ENCODE results near the gene ARHGAP44. TPM values are rescaled to one million over a fixed set of nuclear protein-coding genes. Genes with fewer than 3 reads are reported as not detected.

ARHGAP44 gene
- total and polyA plus RNA-seq, 9 of the 15 experiments (the other 6 are each of a cell fraction or from before 2014, with no cell fraction given), result 0.01 to 0.68 (median 0.07) TPM; not detected in 1

DNA sequence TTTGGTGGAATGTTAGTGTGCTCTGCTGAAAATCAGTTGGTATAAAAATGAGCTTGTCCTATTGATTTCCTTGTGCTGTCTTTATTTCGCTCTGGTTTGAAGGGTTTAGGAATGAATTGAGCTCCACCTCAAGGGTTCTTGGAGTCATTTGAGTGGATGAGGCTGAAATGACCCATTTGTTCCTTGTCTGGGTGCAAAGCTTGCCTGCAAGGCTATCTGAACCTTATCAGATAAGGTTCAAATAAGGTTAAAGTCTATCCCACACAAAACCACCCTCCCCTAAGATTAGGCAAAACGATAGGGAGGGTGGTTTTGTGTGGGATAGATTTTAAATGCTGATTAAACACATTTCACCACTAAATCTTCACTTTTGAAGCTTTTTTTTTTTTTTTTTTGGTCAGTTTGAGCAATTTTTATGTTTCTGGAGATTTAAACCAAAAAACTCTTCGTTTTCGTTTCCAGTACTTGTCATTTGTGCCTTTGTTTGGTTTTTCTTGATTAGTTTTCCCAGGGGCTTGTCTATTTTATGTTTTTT is 62.7 kb downstream of the ARHGAP44 start:
- in situ Hi-C loops (cut with MboI) (no loop called here), intact Hi-C loops (cut with micrococcal nuclease) (no loop called here)
- no peak overlapping the region for H3K27ac ChIP-seq (ENCODE audit: extremely low read depth, low read depth, low read length)
- no peak overlapping the region for H3K4me2 ChIP-seq (ENCODE audit: insufficient read depth, low read length)
- CTCF ChIA-PET (ENCODE audit: low intra/inter-chr PET ratio), result no interaction called here
- H3K9ac ChIP-seq (ENCODE audit: insufficient read depth in 1 of 2, low read depth in 2 of 2, low read length in 2 of 2), result no peak overlapping the region
- H3K4me3 ChIP-seq, result no peak overlapping the region
- BruUV-seq (replicated peaks), result no TSS peak
- WGBS (ENCODE audit: insufficient coverage, low coverage, missing lambda C conversion rate), result 0% methylated on average over 4 of the region's 4 CpGs
- no peaks in the 10 kb centered on the region for H3K27me3 ChIP-seq (ENCODE audit: control insufficient read depth in 2 of 2, insufficient read depth in 2 of 2, low read length in 2 of 2)
- H3K36me3 ChIP-seq (ENCODE audit: control insufficient read depth, insufficient read depth, low read length), result no peaks in the 10 kb centered on the region
- POLR2A ChIA-PET, result no interaction called here
- no peaks in the 10 kb centered on the region for H3K9me3 ChIP-seq (replicated peaks; ENCODE audit: control insufficient read depth, insufficient read depth, low read depth, low read length)
- TF ChIP-seq EGR1 (conservative IDR thresholded peaks at IDR 0.05), result no peak
- peak; percentile 41 for TF ChIP-seq ZNF316 (IDR thresholded peaks at IDR 0.05)
- 0 out of 2 replicates have a peak, but pooled peaks have one; percentile 8 for TF ChIP-seq MAFG (tag; conservative IDR thresholded peaks at IDR 0.05)
- DNase-seq (ENCODE audit: extremely low read depth in 1 of 4, low spot score in 3 of 4), result no peak
- no peaks in the 10 kb centered on the region for H3K9me1 ChIP-seq (ENCODE audit: control insufficient read depth, insufficient read depth, low read length)
- ATAC-seq, result no peak
- H3K79me2 ChIP-seq (ENCODE audit: control insufficient read depth, insufficient read depth, low read length), result no peaks in the 10 kb centered on the region
- FAIRE-seq, result no peak
- H4K20me1 ChIP-seq (replicated peaks; ENCODE audit: control insufficient read depth, insufficient read depth, low read length), result no peaks in the 10 kb centered on the region
- H2AFZ ChIP-seq (ENCODE audit: low read depth, low read length), result no peak overlapping the region
- H3K4me1 ChIP-seq (replicated peaks in 1 of 2; ENCODE audit: control insufficient read depth in 2 of 2, insufficient read depth in 2 of 2, low read length in 2 of 2), result no peaks in the 10 kb centered on the region

DNA sequence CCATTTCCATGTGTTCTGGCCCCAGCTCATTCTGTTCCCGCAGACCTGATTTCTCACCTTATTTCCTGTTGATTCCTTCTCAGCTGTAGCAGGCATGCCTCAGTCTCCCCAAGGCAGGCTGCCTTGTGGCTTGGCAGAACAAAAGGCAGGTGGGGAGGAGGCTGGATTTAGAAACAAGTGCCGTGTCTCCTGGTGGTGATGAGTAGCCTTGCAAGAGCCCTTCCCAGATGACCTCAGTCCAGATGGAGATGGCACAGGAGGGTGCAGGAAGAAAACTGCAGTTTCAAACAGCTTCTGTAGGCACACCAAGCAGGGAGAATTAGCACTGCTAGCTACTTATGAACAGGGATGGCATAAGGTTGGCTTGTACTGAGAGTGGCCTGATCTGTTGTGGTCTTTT is 64.6 kb downstream of the ARHGAP44 start:
- no peak overlapping the region for H3K27ac ChIP-seq (ENCODE audit: extremely low read depth, low read depth, low read length)
- H3K36me3 ChIP-seq (ENCODE audit: control insufficient read depth, insufficient read depth, low read length), result no peaks in the 10 kb centered on the region
- TF ChIP-seq FOSL1 (tag; conservative IDR thresholded peaks at IDR 0.05) (no peak), PHTF2 (CRISPR knock-in tag; IDR thresholded peaks at IDR 0.05) (no peak), SRSF7 (optimal IDR thresholded peaks at IDR 0.05; ENCODE audit: low read depth, low read length) (no peak), RCOR1 (IDR thresholded peaks at IDR 0.05; ENCODE audit: borderline replicate concordance in 1 of 2, low read depth in 2 of 2, low read length in 2 of 2) (no peak), ZNF282 (CRISPR knock-in tag; IDR thresholded peaks at IDR 0.05) (no peak), ATF1 (CRISPR knock-in tag; IDR thresholded peaks at IDR 0.05) (no peak), ATF1 (tag; IDR thresholded peaks at IDR 0.05) (no peak), SP1 (CRISPR knock-in tag; IDR thresholded peaks at IDR 0.05) (no peak)
- TF ChIP-seq, protein P1, sequence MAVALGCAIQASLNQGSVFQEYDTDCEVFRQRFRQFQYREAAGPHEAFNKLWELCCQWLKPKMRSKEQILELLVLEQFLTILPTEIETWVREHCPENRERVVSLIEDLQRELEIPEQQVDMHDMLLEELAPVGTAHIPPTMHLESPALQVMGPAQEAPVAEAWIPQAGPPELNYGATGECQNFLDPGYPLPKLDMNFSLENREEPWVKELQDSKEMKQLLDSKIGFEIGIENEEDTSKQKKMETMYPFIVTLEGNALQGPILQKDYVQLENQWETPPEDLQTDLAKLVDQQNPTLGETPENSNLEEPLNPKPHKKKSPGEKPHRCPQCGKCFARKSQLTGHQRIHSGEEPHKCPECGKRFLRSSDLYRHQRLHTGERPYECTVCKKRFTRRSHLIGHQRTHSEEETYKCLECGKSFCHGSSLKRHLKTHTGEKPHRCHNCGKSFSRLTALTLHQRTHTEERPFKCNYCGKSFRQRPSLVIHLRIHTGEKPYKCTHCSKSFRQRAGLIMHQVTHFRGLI (CRISPR knock-in tag; IDR thresholded peaks at IDR 0.05), result no peak
- in situ Hi-C loops (cut with MboI), result no loop called here
- H2AFZ ChIP-seq (ENCODE audit: low read depth, low read length), result no peak overlapping the region
- H4K20me1 ChIP-seq (replicated peaks; ENCODE audit: control insufficient read depth, insufficient read depth, low read length), result no peaks in the 10 kb centered on the region
- CTCF ChIA-PET (ENCODE audit: low intra/inter-chr PET ratio), result no interaction called here
- POLR2A ChIA-PET, result no interaction called here
- no peak overlapping the region for H3K9ac ChIP-seq (ENCODE audit: insufficient read depth in 1 of 2, low read depth in 2 of 2, low read length in 2 of 2)
- H3K79me2 ChIP-seq (ENCODE audit: control insufficient read depth, insufficient read depth, low read length), result no peaks in the 10 kb centered on the region
- H3K4me3 ChIP-seq, result no peak overlapping the region
- intact Hi-C loops (cut with micrococcal nuclease), result no loop called here
- DNase-seq (ENCODE audit: extremely low read depth in 1 of 4, low spot score in 3 of 4), result no peak
- H3K9me3 ChIP-seq (replicated peaks; ENCODE audit: control insufficient read depth, insufficient read depth, low read depth, low read length), result no peaks in the 10 kb centered on the region
- no peaks in the 10 kb centered on the region for H3K27me3 ChIP-seq (ENCODE audit: control insufficient read depth in 2 of 2, insufficient read depth in 2 of 2, low read length in 2 of 2)
- no peaks in the 10 kb centered on the region for H3K4me1 ChIP-seq (replicated peaks in 1 of 2; ENCODE audit: control insufficient read depth in 2 of 2, insufficient read depth in 2 of 2, low read length in 2 of 2)
- 8% methylated on average over 2 of the region's 2 CpGs for WGBS (ENCODE audit: insufficient coverage, low coverage, missing lambda C conversion rate)
- no peak for ATAC-seq
- no TSS peak for BruUV-seq (replicated peaks)
- H3K9me1 ChIP-seq (ENCODE audit: control insufficient read depth, insufficient read depth, low read length), result no peaks in the 10 kb centered on the region
- no peak overlapping the region for H3K4me2 ChIP-seq (ENCODE audit: insufficient read depth, low read length)
- no peak for FAIRE-seq

Data from K562 (cell line).